ENCODE measurements around the gene ELAC2.

Gene ELAC2, protein sequence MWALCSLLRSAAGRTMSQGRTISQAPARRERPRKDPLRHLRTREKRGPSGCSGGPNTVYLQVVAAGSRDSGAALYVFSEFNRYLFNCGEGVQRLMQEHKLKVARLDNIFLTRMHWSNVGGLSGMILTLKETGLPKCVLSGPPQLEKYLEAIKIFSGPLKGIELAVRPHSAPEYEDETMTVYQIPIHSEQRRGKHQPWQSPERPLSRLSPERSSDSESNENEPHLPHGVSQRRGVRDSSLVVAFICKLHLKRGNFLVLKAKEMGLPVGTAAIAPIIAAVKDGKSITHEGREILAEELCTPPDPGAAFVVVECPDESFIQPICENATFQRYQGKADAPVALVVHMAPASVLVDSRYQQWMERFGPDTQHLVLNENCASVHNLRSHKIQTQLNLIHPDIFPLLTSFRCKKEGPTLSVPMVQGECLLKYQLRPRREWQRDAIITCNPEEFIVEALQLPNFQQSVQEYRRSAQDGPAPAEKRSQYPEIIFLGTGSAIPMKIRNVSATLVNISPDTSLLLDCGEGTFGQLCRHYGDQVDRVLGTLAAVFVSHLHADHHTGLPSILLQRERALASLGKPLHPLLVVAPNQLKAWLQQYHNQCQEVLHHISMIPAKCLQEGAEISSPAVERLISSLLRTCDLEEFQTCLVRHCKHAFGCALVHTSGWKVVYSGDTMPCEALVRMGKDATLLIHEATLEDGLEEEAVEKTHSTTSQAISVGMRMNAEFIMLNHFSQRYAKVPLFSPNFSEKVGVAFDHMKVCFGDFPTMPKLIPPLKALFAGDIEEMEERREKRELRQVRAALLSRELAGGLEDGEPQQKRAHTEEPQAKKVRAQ

DNA sequence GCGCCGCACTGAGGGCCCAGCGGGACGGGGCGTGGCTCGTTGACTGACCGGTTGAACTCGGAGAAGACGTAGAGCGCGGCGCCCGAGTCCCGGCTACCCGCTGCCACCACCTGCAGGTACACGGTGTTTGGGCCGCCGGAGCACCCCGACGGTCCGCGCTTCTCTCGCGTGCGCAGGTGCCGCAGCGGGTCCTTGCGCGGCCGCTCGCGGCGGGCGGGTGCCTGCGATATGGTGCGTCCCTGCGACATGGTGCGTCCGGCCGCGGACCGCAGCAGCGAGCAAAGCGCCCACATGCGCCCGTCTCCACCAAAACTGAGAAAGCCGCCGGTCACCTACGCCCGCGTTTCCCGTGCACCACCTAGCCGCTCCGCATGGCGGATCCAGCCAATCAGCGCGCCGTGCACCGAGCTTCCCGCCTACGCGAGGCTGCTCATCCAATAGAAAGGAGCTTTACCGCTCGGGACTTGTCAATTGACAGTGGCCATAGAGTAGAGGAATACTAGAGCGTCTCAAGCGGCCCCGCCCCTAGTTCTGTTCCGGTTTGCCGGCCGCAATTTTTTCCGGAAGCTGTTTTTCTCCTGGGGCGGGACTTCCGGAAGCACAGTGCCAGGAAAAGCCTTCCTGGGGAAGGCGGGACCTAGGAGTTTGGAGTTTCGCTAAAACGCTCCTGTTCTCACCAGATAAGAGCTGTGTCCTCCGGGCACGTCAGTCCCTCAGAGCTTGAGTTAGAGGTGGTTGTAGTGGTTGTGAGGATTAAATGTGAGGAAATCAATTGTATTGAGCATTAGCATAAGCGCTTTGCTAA, at the start of gene ELAC2:
Gene ELAC2, minus strand, starts transcription at position 373 of the 805 bp plus-strand sequence. Its CDS starts 80 bp downstream, at position 293.
- H3K27me3 ChIP-seq (ENCODE audit: insufficient read depth, low read length, poor library complexity, severe bottlenecking) = no peaks in the 10 kb centered on the region
- H4K20me1 ChIP-seq (ENCODE audit: insufficient read depth, low read length, poor library complexity, severe bottlenecking) = peaks cover 16% of the 10 kb centered on the region
- H3K9me3 ChIP-seq (ENCODE audit: insufficient read depth, low read depth, low read length) = no peaks in the 10 kb centered on the region
- H3K79me2 ChIP-seq (ENCODE audit: insufficient read depth, low read length) = peaks cover 31% of the 10 kb centered on the region
- peaks cover 19% of the 10 kb centered on the region for H3K4me1 ChIP-seq (ENCODE audit: insufficient read depth, low read length, poor library complexity, severe bottlenecking)
- H3K36me3 ChIP-seq (ENCODE audit: insufficient read depth, low read length) = peaks cover 19% of the 10 kb centered on the region; the same call in 1 of the 2 replicates
- peak within 1 kb of the TSS; percentile 95 for H2AFZ ChIP-seq (ENCODE audit: low read length)
- TF ChIP-seq EZH2phosphoT487 (IDR thresholded peaks at IDR 0.05; ENCODE audit: borderline replicate concordance) = no peak
- TF ChIP-seq, protein P1, sequence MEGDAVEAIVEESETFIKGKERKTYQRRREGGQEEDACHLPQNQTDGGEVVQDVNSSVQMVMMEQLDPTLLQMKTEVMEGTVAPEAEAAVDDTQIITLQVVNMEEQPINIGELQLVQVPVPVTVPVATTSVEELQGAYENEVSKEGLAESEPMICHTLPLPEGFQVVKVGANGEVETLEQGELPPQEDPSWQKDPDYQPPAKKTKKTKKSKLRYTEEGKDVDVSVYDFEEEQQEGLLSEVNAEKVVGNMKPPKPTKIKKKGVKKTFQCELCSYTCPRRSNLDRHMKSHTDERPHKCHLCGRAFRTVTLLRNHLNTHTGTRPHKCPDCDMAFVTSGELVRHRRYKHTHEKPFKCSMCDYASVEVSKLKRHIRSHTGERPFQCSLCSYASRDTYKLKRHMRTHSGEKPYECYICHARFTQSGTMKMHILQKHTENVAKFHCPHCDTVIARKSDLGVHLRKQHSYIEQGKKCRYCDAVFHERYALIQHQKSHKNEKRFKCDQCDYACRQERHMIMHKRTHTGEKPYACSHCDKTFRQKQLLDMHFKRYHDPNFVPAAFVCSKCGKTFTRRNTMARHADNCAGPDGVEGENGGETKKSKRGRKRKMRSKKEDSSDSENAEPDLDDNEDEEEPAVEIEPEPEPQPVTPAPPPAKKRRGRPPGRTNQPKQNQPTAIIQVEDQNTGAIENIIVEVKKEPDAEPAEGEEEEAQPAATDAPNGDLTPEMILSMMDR (conservative IDR thresholded peaks at IDR 0.05; ENCODE audit: low read length) = no peak
- peak within 1 kb of the TSS; percentile 95 for H3K9ac ChIP-seq (ENCODE audit: low read depth, low read length, poor library complexity, severe bottlenecking)
- no peaks in the 10 kb centered on the region for H3K9me2 ChIP-seq (replicated peaks; ENCODE audit: low read depth, low read length)
- H3K4me2 ChIP-seq (ENCODE audit: low read depth, low read length, poor library complexity, severe bottlenecking) = peak within 1 kb of the TSS; percentile 91
- H3F3A ChIP-seq (ENCODE audit: low read depth) = no peaks in the 10 kb centered on the region
- H3K4me3 ChIP-seq (ENCODE audit: low read length, poor library complexity, severe bottlenecking) = peak within 1 kb of the TSS; percentile 91

DNA sequence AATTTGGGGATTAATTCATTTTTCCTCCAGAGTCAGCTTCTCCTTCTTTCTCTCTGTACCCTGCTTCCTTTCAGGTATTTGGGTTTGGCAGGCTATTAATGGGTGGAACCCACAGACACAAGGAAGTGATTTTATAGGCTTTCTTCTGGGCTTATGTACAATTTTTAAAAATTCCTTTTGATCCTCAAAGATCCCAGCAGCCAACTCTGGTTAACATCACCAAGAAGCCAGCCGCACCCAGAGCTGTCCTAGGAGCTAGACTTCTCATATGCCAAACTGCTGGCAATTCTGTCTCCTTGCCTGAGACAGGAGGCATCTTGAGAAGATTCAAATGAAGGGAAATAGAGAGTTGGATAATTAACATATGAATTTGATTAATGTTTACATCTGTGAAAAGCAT, 47.2 kb upstream of the ELAC2 start:
- Histone ChIP-seq H3K79me2 (ENCODE audit: insufficient read depth, low read length) (no peaks in the 10 kb centered on the region), H3K36me3 (ENCODE audit: insufficient read depth, low read length) (no peaks in the 10 kb centered on the region), H3K4me3 (ENCODE audit: low read length, poor library complexity, severe bottlenecking) (no peak overlapping the region), H4K20me1 (ENCODE audit: insufficient read depth, low read length, poor library complexity, severe bottlenecking) (no peaks in the 10 kb centered on the region), H3K9ac (ENCODE audit: low read depth, low read length, poor library complexity, severe bottlenecking) (no peak overlapping the region), H3K4me2 (ENCODE audit: low read depth, low read length, poor library complexity, severe bottlenecking) (no peak overlapping the region), H3K27me3 (ENCODE audit: insufficient read depth, low read length, poor library complexity, severe bottlenecking) (no peaks in the 10 kb centered on the region), H3K9me3 (ENCODE audit: insufficient read depth, low read depth, low read length) (peaks cover 15% of the 10 kb centered on the region; the same call in 1 of the 2 replicates), H3K4me1 (ENCODE audit: insufficient read depth, low read length, poor library complexity, severe bottlenecking) (no peaks in the 10 kb centered on the region), H2AFZ (ENCODE audit: low read length) (no peak overlapping the region), H3F3A (ENCODE audit: low read depth) (no peaks in the 10 kb centered on the region), H3K9me2 (replicated peaks; ENCODE audit: low read depth, low read length) (no peaks in the 10 kb centered on the region)
- TF ChIP-seq, protein P1 (conservative IDR thresholded peaks at IDR 0.05; ENCODE audit: low read length) = no peak
- TF ChIP-seq EZH2phosphoT487 (IDR thresholded peaks at IDR 0.05; ENCODE audit: borderline replicate concordance) = no peak

DNA sequence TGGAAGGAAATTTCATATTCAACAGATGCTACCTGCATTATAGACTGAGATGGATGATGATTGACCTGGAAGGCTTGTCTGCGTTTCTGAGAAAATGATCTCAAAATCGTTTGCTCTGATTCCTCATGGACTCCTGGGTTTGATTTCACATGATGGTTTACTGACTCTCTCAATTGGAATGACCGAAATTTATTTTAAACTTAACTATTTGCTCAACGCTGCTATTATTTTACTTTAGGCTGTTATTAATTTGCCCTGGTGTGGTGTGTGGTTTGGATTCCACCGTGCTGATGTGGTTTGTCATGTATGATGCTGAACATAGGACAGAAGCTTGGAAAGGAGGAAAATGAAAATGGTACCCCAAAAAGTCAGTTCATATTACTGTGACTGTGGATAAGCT, 37.3 kb upstream of the ELAC2 start:
- H3K4me1 ChIP-seq (ENCODE audit: insufficient read depth, low read length, poor library complexity, severe bottlenecking) = no peaks in the 10 kb centered on the region
- H3K4me3 ChIP-seq (ENCODE audit: low read length, poor library complexity, severe bottlenecking) = no peak overlapping the region
- no peaks in the 10 kb centered on the region for H3K36me3 ChIP-seq (ENCODE audit: insufficient read depth, low read length)
- no peaks in the 10 kb centered on the region for H3K9me2 ChIP-seq (replicated peaks; ENCODE audit: low read depth, low read length)
- no peaks in the 10 kb centered on the region for H3F3A ChIP-seq (ENCODE audit: low read depth)
- H3K9ac ChIP-seq (ENCODE audit: low read depth, low read length, poor library complexity, severe bottlenecking) = no peak overlapping the region
- no peaks in the 10 kb centered on the region for H4K20me1 ChIP-seq (ENCODE audit: insufficient read depth, low read length, poor library complexity, severe bottlenecking)
- H3K9me3 ChIP-seq (ENCODE audit: insufficient read depth, low read depth, low read length) = 0 out of 2 replicates have a peak, but pooled peaks cover 4% of the 10 kb centered on the region
- no peak overlapping the region for H2AFZ ChIP-seq (ENCODE audit: low read length)
- no peak overlapping the region for H3K4me2 ChIP-seq (ENCODE audit: low read depth, low read length, poor library complexity, severe bottlenecking)
- H3K79me2 ChIP-seq (ENCODE audit: insufficient read depth, low read length) = no peaks in the 10 kb centered on the region
- H3K27me3 ChIP-seq (ENCODE audit: insufficient read depth, low read length, poor library complexity, severe bottlenecking) = no peaks in the 10 kb centered on the region
- TF ChIP-seq, protein P1 (conservative IDR thresholded peaks at IDR 0.05; ENCODE audit: low read length) = no peak
- no peak for TF ChIP-seq EZH2phosphoT487 (IDR thresholded peaks at IDR 0.05; ENCODE audit: borderline replicate concordance)

Data from Loucy (cell line).